ENCODE results near the gene GABBR2. TPM values are rescaled to one million over a fixed set of nuclear protein-coding genes. Genes with fewer than 3 reads are reported as not detected.

Gene GABBR2
- total and polyA plus RNA-seq, 12 donors: under 0.01 to 1.3 (median 0.45) TPM

DNA sequence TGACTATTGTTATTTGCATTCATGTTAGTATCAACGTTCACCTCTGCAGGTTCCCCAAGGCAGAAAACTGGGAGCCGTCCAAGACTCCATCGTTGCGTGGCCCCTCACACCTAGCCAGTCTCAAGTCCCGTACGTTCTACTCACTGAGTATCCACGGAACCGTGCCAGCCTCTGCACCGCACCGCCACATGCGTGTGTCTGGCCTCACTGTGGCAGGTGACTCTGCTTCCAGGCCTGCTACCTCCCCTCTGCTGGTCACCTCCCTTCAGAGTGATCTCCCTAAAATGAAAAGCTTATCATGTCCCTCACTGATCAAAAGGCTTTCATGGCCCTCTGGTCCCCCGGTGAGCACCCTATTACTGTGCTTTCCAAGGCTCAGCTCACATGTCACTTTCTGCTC, 108.1 kb downstream of the GABBR2 start:
- no peak overlapping the region for H3K27ac ChIP-seq
- no peak for DNase-seq
- H3K27me3 ChIP-seq: peaks cover 0 to 9% (median 0%) of the 10 kb centered on the region in 7 donors
- H3K36me3 ChIP-seq: no peaks in the 10 kb centered on the region
- peaks cover 0 to 18% (median 3%) of the 10 kb centered on the region in 9 donors for H3K4me1 ChIP-seq
- no peaks in the 10 kb centered on the region for H3K9me3 ChIP-seq
- TF ChIP-seq, protein P1, sequence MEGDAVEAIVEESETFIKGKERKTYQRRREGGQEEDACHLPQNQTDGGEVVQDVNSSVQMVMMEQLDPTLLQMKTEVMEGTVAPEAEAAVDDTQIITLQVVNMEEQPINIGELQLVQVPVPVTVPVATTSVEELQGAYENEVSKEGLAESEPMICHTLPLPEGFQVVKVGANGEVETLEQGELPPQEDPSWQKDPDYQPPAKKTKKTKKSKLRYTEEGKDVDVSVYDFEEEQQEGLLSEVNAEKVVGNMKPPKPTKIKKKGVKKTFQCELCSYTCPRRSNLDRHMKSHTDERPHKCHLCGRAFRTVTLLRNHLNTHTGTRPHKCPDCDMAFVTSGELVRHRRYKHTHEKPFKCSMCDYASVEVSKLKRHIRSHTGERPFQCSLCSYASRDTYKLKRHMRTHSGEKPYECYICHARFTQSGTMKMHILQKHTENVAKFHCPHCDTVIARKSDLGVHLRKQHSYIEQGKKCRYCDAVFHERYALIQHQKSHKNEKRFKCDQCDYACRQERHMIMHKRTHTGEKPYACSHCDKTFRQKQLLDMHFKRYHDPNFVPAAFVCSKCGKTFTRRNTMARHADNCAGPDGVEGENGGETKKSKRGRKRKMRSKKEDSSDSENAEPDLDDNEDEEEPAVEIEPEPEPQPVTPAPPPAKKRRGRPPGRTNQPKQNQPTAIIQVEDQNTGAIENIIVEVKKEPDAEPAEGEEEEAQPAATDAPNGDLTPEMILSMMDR (IDR thresholded peaks at IDR 0.05): no peak
- no peak for ATAC-seq
- no peak overlapping the region for H3K4me3 ChIP-seq
- WGBS, 2 donors: 77 to 92% methylated on average over 12 of the region's 12 CpGs
- intact Hi-C loops (cut with DNase I): no loop called here

DNA sequence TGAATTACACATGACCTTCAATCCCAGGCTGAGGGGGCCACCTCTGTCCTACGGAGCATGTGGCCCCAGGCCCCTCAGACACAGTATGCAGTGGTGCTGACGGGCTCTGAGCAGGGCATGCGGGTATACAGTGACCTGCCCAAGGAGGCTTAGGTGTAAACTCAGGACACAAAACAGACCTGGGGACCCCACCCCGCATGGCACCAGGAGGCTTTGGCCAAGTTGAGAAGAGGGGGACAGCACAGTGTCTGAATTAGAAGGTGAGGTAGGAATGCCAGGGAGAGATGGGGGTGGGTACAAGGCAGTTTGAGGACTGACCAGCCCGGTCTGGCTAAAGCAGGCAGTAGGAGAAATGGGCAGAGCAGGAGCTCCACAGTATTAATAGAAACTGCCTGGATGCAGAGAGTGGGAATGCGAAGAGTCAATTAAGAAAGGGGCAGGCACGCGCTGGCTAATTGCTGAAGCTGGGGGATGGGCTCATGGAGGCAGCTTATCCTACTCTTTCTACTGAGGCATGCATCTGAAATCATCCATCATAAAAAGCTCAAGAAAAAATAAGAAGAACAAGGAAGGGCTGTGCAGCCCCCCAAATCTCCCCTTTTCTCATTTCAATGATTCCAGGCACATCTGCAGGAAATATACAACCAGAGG, 109.0 kb downstream of the GABBR2 start:
- no peak overlapping the region for H3K4me3 ChIP-seq
- H3K36me3 ChIP-seq: no peaks in the 10 kb centered on the region
- peaks cover 0 to 18% (median 3%) of the 10 kb centered on the region in 9 donors for H3K4me1 ChIP-seq
- H3K27me3 ChIP-seq: peaks cover 0 to 9% (median 0%) of the 10 kb centered on the region in 7 donors
- ATAC-seq (no peak), DNase-seq (no peak)
- 65 to 82% methylated on average over 8 of the region's 8 CpGs for WGBS, 2 donors
- intact Hi-C loops (cut with DNase I): no loop called here
- no peaks in the 10 kb centered on the region for H3K9me3 ChIP-seq
- no peak overlapping the region for H3K27ac ChIP-seq
- TF ChIP-seq, protein P1 (IDR thresholded peaks at IDR 0.05): no peak

DNA sequence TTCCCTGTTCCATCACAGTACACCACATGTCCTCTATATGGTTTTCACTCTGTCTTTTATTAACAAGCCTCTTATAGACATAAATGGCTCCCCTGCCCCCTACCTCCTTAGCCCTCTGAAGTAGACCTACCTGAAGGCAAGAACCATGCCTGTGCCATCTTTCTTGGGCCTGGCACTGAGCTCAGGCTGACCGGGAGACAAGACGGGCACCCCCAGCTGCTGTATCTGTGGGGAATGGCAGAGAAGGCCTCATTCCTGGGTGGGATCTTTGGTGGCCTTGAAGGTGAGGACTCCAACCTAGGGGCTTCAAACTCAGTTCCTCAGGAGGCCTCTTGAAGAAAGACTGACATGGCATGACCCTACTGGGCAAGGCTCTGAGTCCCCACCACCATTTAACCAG, 109.9 kb downstream of the GABBR2 start:
- intact Hi-C loops (cut with DNase I): no loop called here
- H3K4me3 ChIP-seq: no peak overlapping the region
- ATAC-seq (no peak), DNase-seq (no peak)
- no peaks in the 10 kb centered on the region for H3K36me3 ChIP-seq
- WGBS, 2 donors: 98 to 100% methylated on average over 2 of the region's 2 CpGs
- TF ChIP-seq, protein P1 (IDR thresholded peaks at IDR 0.05): no peak
- peaks cover 0 to 9% (median 0%) of the 10 kb centered on the region in 7 donors for H3K27me3 ChIP-seq
- H3K27ac ChIP-seq: no peak overlapping the region
- no peaks in the 10 kb centered on the region for H3K9me3 ChIP-seq
- peaks cover 0 to 14% (median 3%) of the 10 kb centered on the region in 9 donors for H3K4me1 ChIP-seq

DNA sequence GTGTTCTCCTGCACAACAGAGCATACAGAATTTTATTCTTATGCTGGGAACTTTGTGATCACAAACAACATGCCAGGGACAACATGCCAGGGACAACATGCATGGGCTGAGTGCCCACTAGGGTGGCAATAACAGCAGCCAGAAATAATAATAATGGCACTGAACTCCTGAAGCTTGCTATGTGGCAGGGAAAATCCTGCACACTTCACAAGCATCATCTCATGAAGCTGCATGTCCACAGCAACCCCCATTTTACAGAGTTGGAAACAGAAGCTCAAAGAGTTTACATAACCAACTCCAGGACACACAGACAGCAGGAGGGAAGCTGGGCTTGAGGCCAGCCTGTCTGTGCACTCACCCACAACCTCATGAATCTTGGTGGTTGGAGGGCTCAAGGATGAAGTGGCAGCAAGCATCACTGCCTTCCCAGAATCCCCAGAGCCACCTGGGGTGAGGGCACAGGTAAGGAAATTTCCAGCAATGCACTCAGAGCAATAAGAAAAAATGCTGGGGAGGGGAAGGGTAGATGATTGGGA, 111.4 kb downstream of the GABBR2 start:
- ATAC-seq (no peak), DNase-seq (no peak)
- H3K9me3 ChIP-seq: no peaks in the 10 kb centered on the region
- H3K27me3 ChIP-seq: peaks cover 0 to 9% (median 0%) of the 10 kb centered on the region in 7 donors
- no peaks in the 10 kb centered on the region for H3K36me3 ChIP-seq
- no peak overlapping the region for H3K4me3 ChIP-seq
- no peak overlapping the region for H3K27ac ChIP-seq
- no peaks in the 10 kb centered on the region for H3K4me1 ChIP-seq
- TF ChIP-seq, protein P1 (IDR thresholded peaks at IDR 0.05): no peak
- intact Hi-C loops (cut with DNase I): no loop called here
